GM21576 (cell line): Measurements from ENCODE around the gene KBTBD8.

Experiments
- ATAC-seq: cut with Tn5 transposase; IDR thresholded peaks from one replicate; pipeline ENCODE4 v1.9.1; 2021; ENCODE audit warnings: mild to moderate bottlenecking, moderate library complexity; ENCODE audit not compliant: unreplicated experiment

The KBTBD8 gene

GRCh38 chr3:67031986-67032385, 33.9 kb downstream of the KBTBD8 start:
- ATAC-seq: no peak

GRCh38 chr3:67033079-67033478, 35.0 kb downstream of the KBTBD8 start:
- no peak for ATAC-seq

GRCh38 chr3:67034371-67034770, 36.3 kb downstream of the KBTBD8 start:
- no peak for ATAC-seq

- ATAC-seq: peak; percentile 47
Measured at GRCh38 chr3:67037615-67038014, 39.5 kb downstream of the KBTBD8 start.

GRCh38 chr3:67044295-67044694, 46.2 kb downstream of the KBTBD8 start:
- ATAC-seq: no peak

GRCh38 chr3:67044955-67045354, 46.8 kb downstream of the KBTBD8 start:
- no peak for ATAC-seq

GRCh38 chr3:67045711-67046465, 47.8 kb downstream of the KBTBD8 start:
- ATAC-seq: no peak

- ATAC-seq: no peak
Measured at GRCh38 chr3:67047051-67047450, 48.9 kb downstream of the KBTBD8 start.

- ATAC-seq: peak; percentile 95
Measured at GRCh38 chr3:67048067-67048714, 50.1 kb downstream of the KBTBD8 start.

GRCh38 chr3:67048715-67049074, 50.6 kb downstream of the KBTBD8 start:
- peak; percentile 58 for ATAC-seq

GRCh38 chr3:67059443-67059842, 61.3 kb downstream of the KBTBD8 start:
- ATAC-seq: no peak
